HG02970 (cell line): ENCODE results near the gene BRD3.

ENCODE experiments used
- ATAC-seq: cut with Tn5 transposase; IDR thresholded peaks from one replicate; pipeline ENCODE4 v1.9.1; 2021; ENCODE audit warnings: mild to moderate bottlenecking, moderate library complexity, moderate number of reproducible peaks; ENCODE audit not compliant: unreplicated experiment, low FRiP score

The BRD3 gene

GRCh38 chr9:134066913-134067851 lies 644 bp downstream of the BRD3 start:
- ATAC-seq, result peak; percentile 19

DNA sequence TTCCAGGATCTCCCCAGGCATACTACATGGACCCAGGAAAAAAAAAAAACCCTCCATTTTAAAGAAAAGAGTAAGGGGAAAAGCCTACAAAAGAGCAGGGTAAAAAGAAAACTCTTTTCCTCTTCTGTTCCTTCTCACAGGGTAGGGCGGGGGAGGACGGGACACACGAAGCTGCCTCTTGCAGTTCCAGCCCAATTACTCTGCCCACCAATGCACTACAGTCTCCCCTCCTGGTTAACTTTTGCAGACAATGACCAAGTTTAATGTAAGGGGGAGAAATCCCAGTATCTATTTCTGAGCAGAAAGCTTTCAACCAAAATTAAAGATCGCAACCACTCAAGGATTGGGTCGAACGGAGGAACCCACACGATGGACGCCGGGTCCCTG lies 1.3 kb downstream of the BRD3 start:
- no peak for ATAC-seq

DNA sequence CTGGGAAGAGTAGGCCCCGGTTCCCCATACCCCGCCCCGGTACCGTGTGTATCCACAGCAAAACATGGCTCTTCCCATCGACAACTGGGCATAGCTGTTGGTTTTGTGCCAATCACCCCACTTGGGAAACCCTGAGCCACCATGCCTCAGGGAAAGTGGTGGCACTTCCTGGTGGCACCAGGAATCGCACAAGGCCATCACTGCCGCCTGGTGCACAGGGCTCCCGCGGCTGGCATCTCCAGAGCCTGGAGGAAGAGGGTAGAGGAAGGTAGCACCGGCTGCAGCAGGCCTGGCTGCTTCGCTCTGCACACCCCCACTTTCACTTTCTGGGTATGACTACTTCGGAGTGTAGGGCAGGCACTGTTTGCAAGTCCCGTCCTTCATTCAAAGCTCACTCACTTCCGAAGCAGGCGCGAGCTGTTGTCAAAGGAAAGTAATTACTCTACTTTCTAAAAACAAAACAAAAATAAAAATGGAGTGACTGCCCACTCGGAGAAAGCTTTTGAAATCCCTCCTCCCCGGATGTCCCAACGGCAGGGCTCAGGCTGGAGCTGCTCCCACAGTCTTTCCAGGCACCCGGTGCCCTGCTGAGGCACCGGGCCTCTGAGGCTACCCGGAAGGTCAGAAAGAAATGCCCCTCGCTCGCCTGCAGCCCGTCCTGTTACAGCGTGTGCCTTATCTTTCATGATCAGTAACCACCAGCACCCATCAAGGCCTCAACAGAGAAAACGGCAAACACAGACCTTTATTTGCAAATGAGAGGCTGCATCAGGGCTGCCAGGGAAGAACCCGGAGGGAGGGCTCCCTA lies 2.0 kb downstream of the BRD3 start:
- no peak for ATAC-seq

GRCh38 chr9:134064711-134065110 lies 3.1 kb downstream of the BRD3 start:
- no peak for ATAC-seq

DNA sequence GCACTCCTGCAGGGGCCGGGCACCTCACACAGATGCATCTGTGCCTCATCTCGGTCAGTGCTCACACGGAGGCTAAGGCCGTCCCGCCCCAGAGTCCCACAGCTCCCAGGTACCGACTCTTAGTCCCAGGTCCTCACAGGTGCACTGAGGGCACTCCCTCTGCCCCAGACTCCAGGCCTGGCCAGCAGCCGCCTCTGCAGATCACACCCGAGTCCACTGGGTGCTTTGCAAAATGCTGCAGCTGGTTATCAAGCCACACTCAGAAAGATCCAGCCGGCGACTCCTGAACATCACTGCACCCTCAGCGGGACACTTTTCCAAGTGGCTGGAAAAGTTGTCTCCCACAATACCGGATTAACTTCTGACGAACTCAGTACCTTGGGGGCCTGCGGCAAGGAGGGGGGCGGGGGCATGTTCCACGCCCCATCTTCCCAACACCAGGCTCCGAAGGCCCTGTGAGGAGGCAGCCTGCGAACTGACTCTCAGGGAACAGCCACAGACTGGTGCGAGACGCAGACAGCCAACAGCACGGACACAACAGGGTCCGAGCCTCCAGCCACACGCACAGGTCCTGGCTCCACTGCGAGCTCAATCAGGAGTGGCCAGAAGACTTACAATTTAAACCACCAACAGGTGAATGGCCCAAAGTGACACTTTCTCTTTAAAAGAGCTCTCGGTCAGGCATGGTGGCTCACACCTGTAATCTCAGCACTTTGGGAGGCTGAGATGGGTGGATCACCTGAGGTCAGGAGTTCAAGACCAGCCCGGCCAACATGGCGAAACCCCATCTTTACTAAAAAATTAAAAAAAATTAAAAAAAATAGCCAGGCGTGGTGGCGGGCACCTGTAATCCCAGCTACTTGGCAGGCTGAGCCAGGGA lies 4.0 kb downstream of the BRD3 start:
- ATAC-seq, result no peak

- no peak for ATAC-seq
Observed at GRCh38 chr9:134063088-134063570, 4.7 kb downstream of the BRD3 start.

- ATAC-seq, result no peak
Observed at GRCh38 chr9:134062461-134063087, 5.3 kb downstream of the BRD3 start.

- ATAC-seq, result no peak
Observed at GRCh38 chr9:134061688-134062371, 6.0 kb downstream of the BRD3 start.

- no peak for ATAC-seq
Observed at GRCh38 chr9:134061019-134061687, 6.7 kb downstream of the BRD3 start.

GRCh38 chr9:134060546-134060945 lies 7.3 kb downstream of the BRD3 start:
- no peak for ATAC-seq

GRCh38 chr9:134059661-134060395 lies 8.0 kb downstream of the BRD3 start:
- ATAC-seq, result peak; percentile 65

DNA sequence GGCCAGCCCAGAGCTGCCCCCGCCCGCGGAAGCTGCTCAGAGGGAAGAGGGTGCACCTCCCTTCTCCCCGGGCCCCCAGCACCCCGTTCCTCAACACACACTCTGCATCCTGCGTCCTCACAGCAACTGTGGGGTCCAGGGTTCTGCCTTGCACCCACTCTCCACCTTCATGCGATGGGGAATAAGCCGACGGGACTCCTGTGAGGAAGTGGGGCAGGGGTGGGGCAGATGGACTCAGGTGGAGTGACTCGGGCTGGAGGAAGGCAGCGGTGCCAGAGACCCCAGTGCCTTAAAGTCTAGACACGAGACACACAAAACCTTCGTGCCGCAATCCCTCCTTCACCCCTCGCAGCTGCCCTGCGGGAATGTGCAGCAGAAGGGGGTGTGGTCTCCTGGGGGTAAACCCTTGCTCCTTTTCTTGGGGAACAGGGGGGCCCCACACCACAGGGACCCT lies 8.6 kb downstream of the BRD3 start:
- ATAC-seq, result no peak

DNA sequence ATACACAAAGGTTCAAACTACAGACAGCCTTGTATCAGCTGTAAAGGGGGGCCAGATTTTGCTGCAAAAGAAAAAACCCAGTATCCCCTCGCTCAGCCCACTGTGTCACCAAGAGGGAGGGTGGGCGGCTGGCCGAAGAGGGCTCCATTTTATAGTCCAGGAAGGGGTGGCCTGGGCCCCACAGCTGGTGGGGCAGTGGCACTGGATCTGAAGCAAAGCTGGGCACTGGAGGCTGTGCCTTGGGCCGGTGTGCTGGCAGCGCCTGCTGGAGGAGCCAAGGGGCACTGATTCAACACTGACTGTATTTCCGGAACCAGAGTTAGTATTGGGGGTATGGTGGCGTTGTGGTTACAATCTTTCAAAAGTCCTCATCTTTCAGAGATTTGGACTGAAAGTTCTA lies 9.1 kb downstream of the BRD3 start:
- no peak for ATAC-seq

GRCh38 chr9:134057751-134058701 lies 9.8 kb downstream of the BRD3 start:
- ATAC-seq, result no peak

DNA sequence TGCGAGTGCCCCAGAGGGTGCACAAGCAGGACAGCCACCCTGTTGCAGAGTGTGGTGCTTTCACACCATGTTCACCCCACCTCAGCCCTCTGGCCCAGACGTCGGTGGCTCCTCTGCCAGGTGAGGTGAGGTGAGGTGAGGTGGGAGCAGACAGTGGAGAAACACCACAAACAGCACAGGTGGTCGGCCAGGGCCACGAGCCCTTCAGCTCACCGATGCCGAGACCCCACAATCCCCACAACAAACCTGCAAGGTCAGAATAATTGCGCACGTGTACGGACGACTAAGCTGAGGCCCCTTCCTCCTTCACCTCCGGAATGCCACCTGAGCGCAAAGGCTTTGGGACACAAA lies 10.5 kb downstream of the BRD3 start:
- no peak for ATAC-seq

- ATAC-seq, result no peak
Observed at GRCh38 chr9:134056483-134057306, 11.1 kb downstream of the BRD3 start.
